Chondrocyte (in vitro differentiated cells): ENCODE results near the gene TBX20. TPM values are rescaled to one million over a fixed set of nuclear protein-coding genes. Genes with fewer than 3 reads are reported as not detected.

Experiments
- DNase-seq: peaks from one replicate; pipeline ENCODE4 v3.0.0; 2021; ENCODE audit warnings: mixed read lengths, low spot score
- H3K27ac Mint-ChIP-seq: one replicate; pipeline ENCODE4 v1.8.0; 2021; ENCODE audit warnings: mild to moderate bottlenecking, moderate library complexity, mixed read lengths; ENCODE audit not compliant: unreplicated experiment
- H3K27me3 Mint-ChIP-seq: 2 replicates; pipeline ENCODE4 v1.8.0; 2021; ENCODE audit warnings: low read depth, mixed read lengths
- H3K36me3 Mint-ChIP-seq: 2 replicates; pipeline ENCODE4 v1.8.0; 2021; ENCODE audit warnings: low read depth, mixed read lengths
- H3K4me1 Mint-ChIP-seq: 2 replicates; pipeline ENCODE4 v1.8.0; 2021; ENCODE audit warnings: low read depth, mild to moderate bottlenecking, mixed read lengths
- H3K4me3 Mint-ChIP-seq: one replicate; pipeline ENCODE4 v1.8.0; 2021; ENCODE audit warnings: mild to moderate bottlenecking, moderate library complexity, mixed read lengths; ENCODE audit not compliant: unreplicated experiment
- H3K9me3 Mint-ChIP-seq: 2 replicates; pipeline ENCODE4 v1.8.0; 2021; ENCODE audit warnings: low read depth, mixed read lengths
- CTCF ChIP-seq: fragments of 200-600 bp; sonication (generic); IDR thresholded peaks from 2 replicates; pipeline ENCODE4 v1.5.0; 2021; ENCODE audit warnings: antibody characterized with exemption, mild to moderate bottlenecking, moderate library complexity
- total RNA-seq: library from RNA; stranded (reverse); gene quantifications from 3 replicates; pipeline ENCODE4 v1.2.1, GENCODE V29; 2021

The TBX20 gene
- total RNA-seq, 1 donor from 2014 or later: not detected

- Mint-ChIP-seq H3K4me3 (no peak overlapping the region), H3K27me3 (peaks cover 83% of the 10 kb centered on the region), H3K9me3 (no peaks in the 10 kb centered on the region), H3K4me1 (peaks cover 4% of the 10 kb centered on the region), H3K27ac (no peak overlapping the region), H3K36me3 (peaks cover 6% of the 10 kb centered on the region)
- no peak for DNase-seq
- TF ChIP-seq CTCF: no peak
Measured at GRCh38 chr7:35258868-35259522, 5.1 kb upstream of the TBX20 start.

GRCh38 chr7:35258125-35258867, 4.4 kb upstream of the TBX20 start:
- no peak for DNase-seq
- H3K27me3 Mint-ChIP-seq: peaks cover 81% of the 10 kb centered on the region
- H3K4me3 Mint-ChIP-seq: peak overlapping the region; percentile 27
- H3K9me3 Mint-ChIP-seq: no peaks in the 10 kb centered on the region
- no peak overlapping the region for H3K27ac Mint-ChIP-seq
- H3K36me3 Mint-ChIP-seq: peaks cover 4% of the 10 kb centered on the region
- peaks cover 7% of the 10 kb centered on the region for H3K4me1 Mint-ChIP-seq
- TF ChIP-seq CTCF: no peak

GRCh38 chr7:35257251-35258124, 3.6 kb upstream of the TBX20 start:
- H3K36me3 Mint-ChIP-seq: peaks cover 4% of the 10 kb centered on the region
- H3K4me1 Mint-ChIP-seq: peaks cover 10% of the 10 kb centered on the region
- peaks cover 82% of the 10 kb centered on the region for H3K27me3 Mint-ChIP-seq
- TF ChIP-seq CTCF: no peak
- DNase-seq: no peak
- no peaks in the 10 kb centered on the region for H3K9me3 Mint-ChIP-seq
- H3K27ac Mint-ChIP-seq: no peak overlapping the region
- H3K4me3 Mint-ChIP-seq: no peak overlapping the region

GRCh38 chr7:35256256-35257175, 2.6 kb upstream of the TBX20 start:
- Mint-ChIP-seq H3K9me3 (no peaks in the 10 kb centered on the region), H3K36me3 (peaks cover 4% of the 10 kb centered on the region), H3K27ac (no peak overlapping the region), H3K27me3 (peaks cover 85% of the 10 kb centered on the region), H3K4me3 (no peak overlapping the region), H3K4me1 (peaks cover 10% of the 10 kb centered on the region)
- TF ChIP-seq CTCF: no peak
- no peak for DNase-seq
